ENCODE data around the gene HUWE1.
"Not testable (repeated sequence)": the region's sequence is repeated elsewhere in the genome, so short reads cannot be mapped to it uniquely, and the experiment has no call there.

HUWE1 gene

GRCh38 chrX:53571494-53571893 lies 115.0 kb downstream of the HUWE1 start:
- in situ Hi-C loops (cut with MboI; ENCODE audit: low sequenced_read_pairs), result no loop called here
- DNase-seq (ENCODE audit: low spot score in 2 of 2), result no peak
- H3K4me3 ChIP-seq, result no peak overlapping the region
- no peaks in the 10 kb centered on the region for H3K4me1 ChIP-seq
- H3K9me3 ChIP-seq, result no peaks in the 10 kb centered on the region
- no peaks in the 10 kb centered on the region for H3K27me3 ChIP-seq (ENCODE audit: low read depth)
- peaks cover 100% of the 10 kb centered on the region for H3K36me3 ChIP-seq (replicated peaks)

GRCh38 chrX:53563324-53563723 lies 123.2 kb downstream of the HUWE1 start:
- Histone ChIP-seq H3K27me3 (ENCODE audit: low read depth) (no peaks in the 10 kb centered on the region), H3K36me3 (replicated peaks) (peaks cover 98% of the 10 kb centered on the region), H3K4me1 (no peaks in the 10 kb centered on the region)

GRCh38 chrX:53561912-53562311 lies 124.6 kb downstream of the HUWE1 start:
- Histone ChIP-seq H3K9me3 (no peaks in the 10 kb centered on the region), H3K27me3 (ENCODE audit: low read depth) (no peaks in the 10 kb centered on the region), H3K4me1 (no peaks in the 10 kb centered on the region), H3K36me3 (replicated peaks) (peaks cover 98% of the 10 kb centered on the region), H3K4me3 (no peak overlapping the region)
- in situ Hi-C loops (cut with MboI; ENCODE audit: low sequenced_read_pairs), result no loop called here
- DNase-seq (ENCODE audit: low spot score in 2 of 2), result no peak

More at GRCh38 chrX:53563324-53563723, 123.2 kb downstream of the HUWE1 start:
- no peak overlapping the region for H3K4me3 ChIP-seq
- in situ Hi-C loops (cut with MboI; ENCODE audit: low sequenced_read_pairs), result no loop called here
- no peaks in the 10 kb centered on the region for H3K9me3 ChIP-seq
- DNase-seq (ENCODE audit: low spot score in 2 of 2), result no peak

GRCh38 chrX:53558646-53559045 lies 127.9 kb downstream of the HUWE1 start:
- in situ Hi-C loops (cut with MboI; ENCODE audit: low sequenced_read_pairs), result no loop called here
- Histone ChIP-seq H3K27me3 (ENCODE audit: low read depth) (no peaks in the 10 kb centered on the region), H3K36me3 (replicated peaks) (peaks cover 99% of the 10 kb centered on the region), H3K4me1 (no peaks in the 10 kb centered on the region), H3K4me3 (no peak overlapping the region), H3K9me3 (no peaks in the 10 kb centered on the region)
- no peak for DNase-seq (ENCODE audit: low spot score in 2 of 2)

- Histone ChIP-seq H3K4me1 (no peaks in the 10 kb centered on the region), H3K27me3 (ENCODE audit: low read depth) (no peaks in the 10 kb centered on the region), H3K36me3 (replicated peaks) (peaks cover 99% of the 10 kb centered on the region), H3K9me3 (no peaks in the 10 kb centered on the region), H3K4me3 (no peak overlapping the region)
- DNase-seq (ENCODE audit: low spot score in 2 of 2), result no peak
- in situ Hi-C loops (cut with MboI; ENCODE audit: low sequenced_read_pairs), result no loop called here
Measured at GRCh38 chrX:53556868-53557267, 129.7 kb downstream of the HUWE1 start.

GRCh38 chrX:53550756-53551463 lies 135.6 kb downstream of the HUWE1 start:
- no peak overlapping the region for H3K4me3 ChIP-seq
- no peaks in the 10 kb centered on the region for H3K9me3 ChIP-seq
- H3K4me1 ChIP-seq, result no peaks in the 10 kb centered on the region
- H3K27me3 ChIP-seq (ENCODE audit: low read depth), result no peaks in the 10 kb centered on the region
- in situ Hi-C loops (cut with MboI; ENCODE audit: low sequenced_read_pairs), result no loop called here
- DNase-seq (ENCODE audit: low spot score in 2 of 2), result no peak
- H3K36me3 ChIP-seq (replicated peaks), result peaks cover 99% of the 10 kb centered on the region

GRCh38 chrX:53547668-53548067 lies 138.9 kb downstream of the HUWE1 start:
- Histone ChIP-seq H3K36me3 (replicated peaks) (peaks cover 100% of the 10 kb centered on the region), H3K9me3 (no peaks in the 10 kb centered on the region), H3K27me3 (ENCODE audit: low read depth) (no peaks in the 10 kb centered on the region), H3K4me1 (no peaks in the 10 kb centered on the region), H3K4me3 (no peak overlapping the region)
- in situ Hi-C loops (cut with MboI; ENCODE audit: low sequenced_read_pairs), result no loop called here
- DNase-seq (ENCODE audit: low spot score in 2 of 2), result no peak

GRCh38 chrX:53544936-53545335 lies 141.6 kb downstream of the HUWE1 start:
- no peaks in the 10 kb centered on the region for H3K4me1 ChIP-seq

GRCh38 chrX:53538781-53539180 lies 147.7 kb downstream of the HUWE1 start:
- in situ Hi-C loops (cut with MboI; ENCODE audit: low sequenced_read_pairs), result no loop called here
- no peaks in the 10 kb centered on the region for H3K27me3 ChIP-seq (ENCODE audit: low read depth)
- no peak for DNase-seq (ENCODE audit: low spot score in 2 of 2)
- peaks cover 97% of the 10 kb centered on the region for H3K36me3 ChIP-seq (replicated peaks)
- no peaks in the 10 kb centered on the region for H3K9me3 ChIP-seq
- H3K4me1 ChIP-seq, result no peaks in the 10 kb centered on the region
- H3K4me3 ChIP-seq, result no peak overlapping the region

More at GRCh38 chrX:53544936-53545335, 141.6 kb downstream of the HUWE1 start:
- Histone ChIP-seq H3K27me3 (ENCODE audit: low read depth) (no peaks in the 10 kb centered on the region), H3K9me3 (no peaks in the 10 kb centered on the region), H3K4me3 (no peak overlapping the region), H3K36me3 (replicated peaks) (peaks cover 100% of the 10 kb centered on the region)
- DNase-seq (ENCODE audit: low spot score in 2 of 2), result no peak
- in situ Hi-C loops (cut with MboI; ENCODE audit: low sequenced_read_pairs), result no loop called here

- H3K36me3 ChIP-seq (replicated peaks), result peaks cover 36% of the 10 kb centered on the region
- DNase-seq (ENCODE audit: low spot score in 2 of 2); H3K4me1 ChIP-seq; in situ Hi-C loops (cut with MboI; ENCODE audit: low sequenced_read_pairs); H3K9me3 ChIP-seq; H3K27me3 ChIP-seq (ENCODE audit: low read depth); H3K4me3 ChIP-seq: not testable (repeated sequence)
Measured at GRCh38 chrX:53531255-53531966, 155.1 kb downstream of the HUWE1 start.

GRCh38 chrX:53526999-53527398 lies 159.5 kb downstream of the HUWE1 start:
- Histone ChIP-seq H3K36me3 (replicated peaks) (no peaks in the 10 kb centered on the region; the same call in 1 of the 2 replicates), H3K4me1 (peaks cover 6% of the 10 kb centered on the region), H3K4me3 (no peak overlapping the region), H3K27me3 (ENCODE audit: low read depth) (no peaks in the 10 kb centered on the region), H3K9me3 (peaks cover 10% of the 10 kb centered on the region)
- DNase-seq (ENCODE audit: low spot score in 2 of 2), result no peak
- in situ Hi-C loops (cut with MboI; ENCODE audit: low sequenced_read_pairs), result no loop called here

GRCh38 chrX:53511322-53511721 lies 175.2 kb downstream of the HUWE1 start:
- H3K27me3 ChIP-seq (ENCODE audit: low read depth), result no peaks in the 10 kb centered on the region
- in situ Hi-C loops (cut with MboI; ENCODE audit: low sequenced_read_pairs), result no loop called here
- H3K36me3 ChIP-seq (replicated peaks), result no peaks in the 10 kb centered on the region
- no peaks in the 10 kb centered on the region for H3K9me3 ChIP-seq
- no peaks in the 10 kb centered on the region for H3K4me1 ChIP-seq
- no peak for DNase-seq (ENCODE audit: low spot score in 2 of 2)
- no peak overlapping the region for H3K4me3 ChIP-seq

GRCh38 chrX:53504035-53504434 lies 182.5 kb downstream of the HUWE1 start:
- H3K9me3 ChIP-seq; H3K4me1 ChIP-seq; H3K27me3 ChIP-seq (ENCODE audit: low read depth); H3K4me3 ChIP-seq; H3K36me3 ChIP-seq (replicated peaks); in situ Hi-C loops (cut with MboI; ENCODE audit: low sequenced_read_pairs); DNase-seq (ENCODE audit: low spot score in 2 of 2): not testable (repeated sequence)

- Histone ChIP-seq H3K36me3 (replicated peaks) (no peaks in the 10 kb centered on the region), H3K9me3 (no peaks in the 10 kb centered on the region), H3K4me1 (peaks cover 7% of the 10 kb centered on the region), H3K4me3 (no peak overlapping the region), H3K27me3 (ENCODE audit: low read depth) (no peaks in the 10 kb centered on the region)
- in situ Hi-C loops (cut with MboI; ENCODE audit: low sequenced_read_pairs), result no loop called here
- peak in 1 of 2 experiments; percentile 70 for DNase-seq (ENCODE audit: low spot score in 2 of 2)
Measured at GRCh38 chrX:53494436-53494835, 192.1 kb downstream of the HUWE1 start.

Measured in HAP-1 (cell line).